Ishikawa (cell line): ENCODE measurements around the gene ING3.

Experiments used
- CEBPB ChIP-seq: IDR thresholded peaks from 2 replicates; pipeline ENCODE4 v1.6.1; 2012
- CREB1 ChIP-seq: IDR thresholded peaks from 2 replicates; pipeline ENCODE4 v1.6.1; 2012; ENCODE audit warnings: low read depth
- EGR1 ChIP-seq: IDR thresholded peaks from 2 replicates; pipeline ENCODE4 v1.6.1; 2012
- EP300 ChIP-seq: IDR thresholded peaks from 2 replicates; pipeline ENCODE4 v1.6.1; 2012; ENCODE audit warnings: borderline replicate concordance
- FOXM1 ChIP-seq: IDR thresholded peaks from 2 replicates; pipeline ENCODE4 v1.6.1; 2012; ENCODE audit warnings: low read depth, borderline replicate concordance
- NFIC ChIP-seq: IDR thresholded peaks from 2 replicates; pipeline ENCODE4 v1.6.1; 2012
- RAD21 ChIP-seq: IDR thresholded peaks from 2 replicates; pipeline ENCODE4 v1.6.1; 2012; ENCODE audit warnings: low read depth
- TAF1 ChIP-seq: IDR thresholded peaks from 2 replicates; pipeline ENCODE4 v1.6.1; 2012; ENCODE audit warnings: low read depth, mild to moderate bottlenecking
- TCF12 ChIP-seq: IDR thresholded peaks from 2 replicates; pipeline ENCODE4 v1.6.1; 2012; ENCODE audit warnings: low read depth
- TEAD4 ChIP-seq: IDR thresholded peaks from 2 replicates; pipeline ENCODE4 v1.6.1; 2012
- YY1 ChIP-seq: IDR thresholded peaks from 2 replicates; pipeline ENCODE4 v1.6.1; 2012; ENCODE audit warnings: low read depth
- ZBTB7A ChIP-seq: IDR thresholded peaks from 2 replicates; pipeline ENCODE4 v1.6.1; 2012; ENCODE audit warnings: low read depth
- TF ChIP-seq, protein P1 (sequence below): IDR thresholded peaks from 2 replicates; pipeline ENCODE4 v1.6.1; 2012; ENCODE audit warnings: low read depth, mild to moderate bottlenecking
- TF ChIP-seq, protein P2 (sequence below): IDR thresholded peaks from 2 replicates; pipeline ENCODE4 v1.6.1; 2012
- TF ChIP-seq, protein P3 (sequence below): IDR thresholded peaks from 2 replicates; pipeline ENCODE4 v1.6.1; 2012

The ING3 gene

DNA sequence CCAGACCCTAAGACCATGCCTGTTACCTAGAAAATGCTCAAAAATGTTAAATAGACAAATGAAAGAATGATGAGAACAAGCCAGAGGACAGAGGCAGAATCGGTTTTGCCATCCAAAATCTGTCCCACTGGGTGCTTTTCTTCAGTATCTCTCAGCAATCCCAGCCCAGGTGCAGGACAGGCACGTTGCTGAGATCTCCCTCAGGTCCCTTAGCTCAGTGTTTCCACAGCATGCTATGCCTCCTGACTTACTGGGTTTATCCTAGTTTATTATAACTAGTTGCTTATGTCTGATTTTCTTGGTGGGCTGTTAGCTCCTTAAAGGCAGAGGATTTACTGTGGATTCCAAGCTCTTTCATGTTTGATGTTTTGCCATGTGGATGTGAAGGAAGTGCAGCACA lies 58.2 kb downstream of the ING3 start:
- TF ChIP-seq CEBPB, result no peak

DNA sequence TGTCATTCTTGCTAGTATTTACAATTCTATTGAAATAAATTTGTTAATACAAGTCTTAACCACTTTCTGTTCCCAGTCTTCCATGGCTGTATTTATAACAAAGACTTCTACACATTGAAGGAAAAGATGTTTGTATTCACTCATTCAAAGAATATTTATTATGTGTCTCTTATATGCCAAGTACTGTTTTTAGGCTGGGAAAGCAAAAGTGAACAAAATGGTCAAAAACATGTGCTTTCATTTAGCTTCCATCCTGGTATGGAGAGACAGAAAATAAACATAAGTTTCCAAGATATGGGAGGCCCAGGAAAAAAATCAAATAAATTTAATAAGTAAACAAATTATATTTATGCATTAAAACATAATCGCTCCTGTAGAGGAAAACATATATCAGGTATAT lies 60.8 kb downstream of the ING3 start:
- no peak for TF ChIP-seq TAF1
- TF ChIP-seq ZBTB7A, result no peak
- TF ChIP-seq EP300, result no peak
- no peak for TF ChIP-seq CREB1
- no peak for TF ChIP-seq TEAD4
- TF ChIP-seq, protein P1, sequence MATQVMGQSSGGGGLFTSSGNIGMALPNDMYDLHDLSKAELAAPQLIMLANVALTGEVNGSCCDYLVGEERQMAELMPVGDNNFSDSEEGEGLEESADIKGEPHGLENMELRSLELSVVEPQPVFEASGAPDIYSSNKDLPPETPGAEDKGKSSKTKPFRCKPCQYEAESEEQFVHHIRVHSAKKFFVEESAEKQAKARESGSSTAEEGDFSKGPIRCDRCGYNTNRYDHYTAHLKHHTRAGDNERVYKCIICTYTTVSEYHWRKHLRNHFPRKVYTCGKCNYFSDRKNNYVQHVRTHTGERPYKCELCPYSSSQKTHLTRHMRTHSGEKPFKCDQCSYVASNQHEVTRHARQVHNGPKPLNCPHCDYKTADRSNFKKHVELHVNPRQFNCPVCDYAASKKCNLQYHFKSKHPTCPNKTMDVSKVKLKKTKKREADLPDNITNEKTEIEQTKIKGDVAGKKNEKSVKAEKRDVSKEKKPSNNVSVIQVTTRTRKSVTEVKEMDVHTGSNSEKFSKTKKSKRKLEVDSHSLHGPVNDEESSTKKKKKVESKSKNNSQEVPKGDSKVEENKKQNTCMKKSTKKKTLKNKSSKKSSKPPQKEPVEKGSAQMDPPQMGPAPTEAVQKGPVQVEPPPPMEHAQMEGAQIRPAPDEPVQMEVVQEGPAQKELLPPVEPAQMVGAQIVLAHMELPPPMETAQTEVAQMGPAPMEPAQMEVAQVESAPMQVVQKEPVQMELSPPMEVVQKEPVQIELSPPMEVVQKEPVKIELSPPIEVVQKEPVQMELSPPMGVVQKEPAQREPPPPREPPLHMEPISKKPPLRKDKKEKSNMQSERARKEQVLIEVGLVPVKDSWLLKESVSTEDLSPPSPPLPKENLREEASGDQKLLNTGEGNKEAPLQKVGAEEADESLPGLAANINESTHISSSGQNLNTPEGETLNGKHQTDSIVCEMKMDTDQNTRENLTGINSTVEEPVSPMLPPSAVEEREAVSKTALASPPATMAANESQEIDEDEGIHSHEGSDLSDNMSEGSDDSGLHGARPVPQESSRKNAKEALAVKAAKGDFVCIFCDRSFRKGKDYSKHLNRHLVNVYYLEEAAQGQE, result no peak
- TF ChIP-seq, protein P2, sequence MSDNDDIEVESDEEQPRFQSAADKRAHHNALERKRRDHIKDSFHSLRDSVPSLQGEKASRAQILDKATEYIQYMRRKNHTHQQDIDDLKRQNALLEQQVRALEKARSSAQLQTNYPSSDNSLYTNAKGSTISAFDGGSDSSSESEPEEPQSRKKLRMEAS, result no peak
- no peak for TF ChIP-seq YY1
- TF ChIP-seq FOXM1, result no peak
- TF ChIP-seq, protein P3, sequence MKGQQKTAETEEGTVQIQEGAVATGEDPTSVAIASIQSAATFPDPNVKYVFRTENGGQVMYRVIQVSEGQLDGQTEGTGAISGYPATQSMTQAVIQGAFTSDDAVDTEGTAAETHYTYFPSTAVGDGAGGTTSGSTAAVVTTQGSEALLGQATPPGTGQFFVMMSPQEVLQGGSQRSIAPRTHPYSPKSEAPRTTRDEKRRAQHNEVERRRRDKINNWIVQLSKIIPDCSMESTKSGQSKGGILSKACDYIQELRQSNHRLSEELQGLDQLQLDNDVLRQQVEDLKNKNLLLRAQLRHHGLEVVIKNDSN, result no peak
- no peak for TF ChIP-seq TCF12
- TF ChIP-seq NFIC, result no peak
- TF ChIP-seq CEBPB, result no peak
- TF ChIP-seq EGR1, result no peak
- TF ChIP-seq RAD21, result no peak

DNA sequence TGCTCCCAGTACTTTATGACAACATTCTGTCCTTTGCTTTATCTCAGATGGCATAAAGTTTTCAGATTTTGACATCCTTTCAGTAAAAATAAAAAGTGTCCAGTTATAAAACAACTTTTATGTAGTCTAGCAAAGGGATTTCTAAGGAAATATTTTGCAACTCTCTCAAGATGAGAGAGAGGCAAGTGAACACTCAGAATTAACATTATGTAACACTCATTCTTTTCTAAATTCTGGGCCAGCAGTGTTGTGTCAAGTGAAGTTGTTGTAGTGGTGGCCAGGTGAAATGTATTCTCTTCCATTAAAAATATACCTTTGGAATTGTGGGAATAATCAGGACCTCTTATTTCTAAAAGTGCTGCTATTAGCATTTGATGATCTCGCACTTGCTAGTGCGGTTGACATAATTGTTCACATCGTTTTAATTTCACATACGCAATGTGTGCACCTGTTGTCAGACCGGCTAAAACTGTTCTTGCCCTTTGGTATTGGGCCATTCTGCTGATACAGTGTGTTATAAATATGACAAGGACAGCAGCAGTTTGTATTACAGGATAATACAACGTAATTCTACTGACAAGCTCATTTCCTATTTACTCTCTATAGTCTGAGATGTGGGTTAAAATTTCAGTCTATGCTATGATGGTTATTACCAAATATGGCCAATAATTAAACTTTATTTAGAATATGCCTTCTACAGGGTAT lies 61.7 kb downstream of the ING3 start:
- TF ChIP-seq NFIC, result no peak
- TF ChIP-seq RAD21, result no peak
- no peak for TF ChIP-seq CREB1
- TF ChIP-seq TAF1, result no peak

DNA sequence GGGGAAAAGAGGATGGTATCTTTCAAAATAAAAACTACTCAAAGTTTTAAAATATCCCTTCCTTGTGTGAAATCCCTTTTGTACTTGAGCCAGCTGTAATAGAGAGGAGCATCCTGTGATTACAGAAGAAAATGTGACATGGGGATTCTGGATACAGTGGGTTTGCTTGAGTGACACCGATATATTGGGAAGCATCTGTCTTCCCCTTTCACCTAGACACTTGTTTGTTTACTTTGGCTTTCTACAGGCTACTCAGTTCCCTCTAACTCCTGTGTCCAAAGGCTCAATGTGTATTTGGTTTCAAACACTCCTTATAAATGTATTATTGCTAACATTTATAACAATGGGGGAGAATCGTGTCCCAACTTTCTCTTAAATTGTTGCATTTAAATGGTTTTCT lies 62.3 kb downstream of the ING3 start:
- TF ChIP-seq, protein P1, result no peak
- TF ChIP-seq CEBPB (no peak), EGR1 (no peak), CREB1 (no peak), EP300 (no peak), TCF12 (no peak), YY1 (no peak), RAD21 (no peak), TEAD4 (no peak), NFIC (no peak), TAF1 (no peak), ZBTB7A (no peak), FOXM1 (no peak)
- TF ChIP-seq, protein P2, result no peak
- TF ChIP-seq, protein P3, result no peak

DNA sequence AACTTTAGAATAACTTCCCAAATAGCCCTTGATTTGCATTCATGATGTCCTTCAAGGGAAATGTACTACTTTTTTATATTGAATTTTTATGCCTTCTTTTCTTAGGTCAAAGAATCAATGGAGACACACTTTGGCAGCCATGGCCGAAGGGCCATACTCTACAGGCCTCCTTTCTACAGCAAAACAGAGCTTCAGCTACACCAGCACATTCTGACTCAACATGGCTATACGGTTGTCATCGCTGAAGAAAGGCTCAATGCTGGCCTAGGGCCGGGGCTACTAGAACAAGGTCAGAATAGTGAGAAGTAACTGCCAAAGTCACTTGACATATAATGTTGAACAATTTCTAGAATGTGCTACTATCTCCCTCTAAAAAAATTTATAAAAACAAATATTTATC lies 65.0 kb downstream of the ING3 start:
- TF ChIP-seq, protein P3, result no peak
- no peak for TF ChIP-seq TCF12
- TF ChIP-seq NFIC, result no peak
- TF ChIP-seq TEAD4, result no peak
- TF ChIP-seq, protein P2, result no peak
- no peak for TF ChIP-seq ZBTB7A
- TF ChIP-seq CREB1, result no peak
- no peak for TF ChIP-seq FOXM1
- TF ChIP-seq CEBPB, result no peak
- no peak for TF ChIP-seq RAD21
- TF ChIP-seq TAF1, result no peak
- no peak for TF ChIP-seq EGR1
- TF ChIP-seq, protein P1, result no peak
- TF ChIP-seq EP300, result no peak
- TF ChIP-seq YY1, result no peak
